Activated CD4-positive, alpha-beta T cell treated with anti-CD3 and anti-CD28 coated beads, Interleukin-2, amount 50 U/mL, for 24 hours (primary cell): ENCODE results near the gene CDC42BPA.
"Not testable (repeated sequence)": the region's sequence is repeated elsewhere in the genome, so short reads cannot be mapped to it uniquely, and the experiment has no call there.

Experiments
- DNase-seq, 2 donors: peaks; one replicate each; pipeline ENCODE4 v3.0.0-alpha.2; 2020; ENCODE audit warnings: low read depth in 1 of 2, low spot score in 1 of 2

CDC42BPA gene

DNA sequence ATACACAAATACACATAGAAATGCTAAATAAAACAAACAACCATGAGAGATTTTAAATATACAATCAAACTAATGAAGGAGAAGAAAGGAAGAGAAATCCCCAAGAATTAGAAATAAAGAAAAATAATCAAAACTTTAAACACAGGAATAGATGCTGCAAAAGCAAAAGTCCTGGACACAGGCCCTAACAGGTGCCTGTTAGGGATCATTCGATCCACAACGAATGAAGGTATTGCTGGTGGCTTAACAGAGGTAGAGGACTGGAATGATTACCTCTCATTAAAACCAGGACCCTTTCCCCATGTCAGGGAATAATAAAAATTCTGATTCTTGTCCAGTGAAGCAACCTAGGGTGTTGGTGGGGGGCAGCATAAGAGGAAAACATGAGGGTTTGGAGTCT is 56.8 kb downstream of the CDC42BPA start:
- DNase-seq: no peak

DNA sequence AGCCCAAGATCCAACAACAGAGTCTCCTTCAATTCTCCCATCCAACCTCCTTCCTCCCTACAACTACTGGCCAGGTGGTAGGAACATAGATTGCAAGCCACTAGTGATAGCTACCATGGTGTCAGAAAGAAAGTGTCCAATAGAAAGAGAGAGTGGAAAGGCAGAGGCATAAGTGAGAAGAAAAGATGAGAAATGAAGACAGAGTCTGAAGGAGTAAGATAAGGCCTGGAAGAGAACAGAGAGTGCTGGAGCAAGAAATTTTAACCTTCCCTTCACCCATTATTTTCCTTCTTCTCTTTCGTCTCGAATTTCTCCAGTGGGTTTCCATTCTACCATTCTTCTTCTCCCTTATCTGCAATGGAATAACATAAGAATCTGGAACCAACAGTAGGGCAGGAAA is 57.9 kb downstream of the CDC42BPA start:
- DNase-seq: no peak

DNA sequence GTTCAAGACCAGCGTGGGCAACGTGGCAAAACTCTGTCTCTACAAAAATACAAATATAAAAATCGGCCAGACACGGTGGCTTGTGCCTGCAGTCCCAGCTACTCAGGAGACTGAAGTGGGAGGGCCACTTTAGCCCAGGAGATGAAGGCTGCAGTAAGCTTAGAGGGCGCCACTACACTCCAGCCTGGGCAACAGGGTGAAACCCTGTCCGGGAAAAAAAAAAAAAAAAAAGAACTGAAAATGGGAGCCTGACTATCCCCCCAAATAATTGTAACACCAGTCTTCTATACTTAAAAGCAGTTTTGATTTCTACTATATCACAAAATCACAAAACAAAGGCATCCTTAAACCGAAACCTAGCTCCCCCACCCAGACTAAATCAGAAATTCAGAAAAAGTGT is 60.3 kb downstream of the CDC42BPA start:
- DNase-seq: no peak

GRCh38 chr1:227255086-227255732 is 63.1 kb downstream of the CDC42BPA start:
- no peak for DNase-seq

- DNase-seq: no peak
These were observed 65.2 kb downstream of the CDC42BPA start for GRCh38 chr1:227253065-227253464.

GRCh38 chr1:227245613-227246320 is 72.5 kb downstream of the CDC42BPA start:
- DNase-seq: no peak

GRCh38 chr1:227244339-227245118 is 73.8 kb downstream of the CDC42BPA start:
- DNase-seq: no peak

- no peak for DNase-seq
These were observed 75.2 kb downstream of the CDC42BPA start for GRCh38 chr1:227242811-227243682.

DNA sequence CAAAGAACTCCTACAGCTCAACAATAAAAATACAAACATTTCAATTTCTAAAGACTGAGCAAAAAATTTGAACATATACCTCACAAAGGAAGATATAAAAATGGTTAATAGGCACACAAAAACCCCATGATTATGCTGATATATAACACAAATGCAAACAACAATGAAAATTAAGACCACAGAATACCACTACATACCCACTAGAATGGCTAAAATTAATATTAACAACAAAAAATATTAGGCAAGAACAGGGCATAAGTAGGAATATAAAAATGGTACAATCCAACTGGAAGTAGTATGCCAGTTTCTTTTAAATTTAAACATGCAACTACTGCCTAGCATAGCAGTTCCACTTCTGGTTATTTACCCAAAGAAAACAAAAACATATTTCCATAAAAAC is 77.3 kb downstream of the CDC42BPA start:
- no peak for DNase-seq

DNA sequence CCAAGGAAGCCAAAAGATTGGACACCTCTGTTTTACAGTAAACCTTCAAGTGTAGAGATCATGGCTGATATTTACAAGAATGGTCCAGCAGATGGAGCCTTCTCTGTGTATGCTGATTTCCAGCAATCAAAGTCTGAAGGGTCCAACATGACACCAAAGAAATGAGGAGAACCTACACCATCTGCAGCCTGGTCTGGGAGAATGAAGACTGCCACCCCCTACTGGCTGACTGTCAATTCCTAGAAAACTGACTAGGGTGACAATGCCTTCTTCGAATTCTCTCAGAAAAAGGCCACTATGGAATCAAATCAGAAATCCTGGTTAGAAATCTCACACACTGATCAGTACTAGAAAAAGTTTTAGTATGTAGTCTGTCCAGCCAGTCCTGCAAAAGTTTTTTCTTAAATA is 83.3 kb downstream of the CDC42BPA start:
- no peak for DNase-seq

DNA sequence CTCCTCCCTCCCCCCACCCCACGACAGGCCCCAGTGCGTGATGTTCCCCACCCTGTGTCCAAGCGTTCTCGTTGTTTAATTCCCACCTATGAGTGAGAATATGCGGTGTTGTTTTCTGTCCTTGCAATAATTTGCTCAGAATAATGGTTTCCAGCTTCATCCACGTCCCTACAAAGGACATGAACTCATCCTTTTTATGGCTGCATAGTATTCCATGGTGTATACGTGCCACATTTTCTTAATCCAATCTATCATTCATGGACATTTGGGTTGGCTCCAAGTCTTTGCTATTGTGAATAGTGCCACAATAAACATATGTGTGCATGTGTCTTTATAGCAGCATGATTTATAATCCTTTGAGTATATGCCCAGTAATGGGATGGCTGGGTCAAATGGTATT is 87.2 kb downstream of the CDC42BPA start:
- not testable (repeated sequence) for DNase-seq

GRCh38 chr1:227228201-227228600 is 90.1 kb downstream of the CDC42BPA start:
- no peak for DNase-seq

GRCh38 chr1:227227761-227228160 is 90.5 kb downstream of the CDC42BPA start:
- no peak for DNase-seq

DNA sequence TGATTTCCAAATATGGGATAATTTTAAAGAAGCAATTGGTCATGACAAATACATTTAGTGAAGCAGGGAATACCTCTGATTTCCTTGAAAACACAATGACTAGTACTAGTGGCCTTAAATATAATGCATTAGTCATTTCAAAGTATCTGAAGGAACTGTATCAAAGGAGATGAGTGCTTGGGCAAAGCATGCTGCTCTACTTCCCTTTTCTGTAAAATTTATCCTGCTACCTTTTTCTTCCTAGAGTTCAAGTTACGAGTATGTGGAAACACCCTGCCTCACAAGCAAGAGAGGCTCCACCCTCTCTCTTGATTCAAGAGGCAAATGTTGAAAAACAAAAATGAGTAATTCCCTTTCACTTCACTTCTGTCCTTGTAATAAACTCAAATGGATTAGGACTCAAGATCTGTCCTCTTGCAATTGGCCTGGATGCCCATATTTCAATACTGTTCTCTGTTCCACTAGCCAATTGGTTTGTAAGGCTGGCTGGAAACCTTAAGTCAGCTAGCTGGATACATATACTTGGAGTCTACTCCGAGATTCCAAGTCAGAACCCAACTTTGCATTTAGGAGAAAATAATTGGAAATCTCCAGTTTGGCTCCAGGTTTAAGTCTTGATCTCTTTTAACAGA is 92.5 kb downstream of the CDC42BPA start:
- no peak for DNase-seq

DNA sequence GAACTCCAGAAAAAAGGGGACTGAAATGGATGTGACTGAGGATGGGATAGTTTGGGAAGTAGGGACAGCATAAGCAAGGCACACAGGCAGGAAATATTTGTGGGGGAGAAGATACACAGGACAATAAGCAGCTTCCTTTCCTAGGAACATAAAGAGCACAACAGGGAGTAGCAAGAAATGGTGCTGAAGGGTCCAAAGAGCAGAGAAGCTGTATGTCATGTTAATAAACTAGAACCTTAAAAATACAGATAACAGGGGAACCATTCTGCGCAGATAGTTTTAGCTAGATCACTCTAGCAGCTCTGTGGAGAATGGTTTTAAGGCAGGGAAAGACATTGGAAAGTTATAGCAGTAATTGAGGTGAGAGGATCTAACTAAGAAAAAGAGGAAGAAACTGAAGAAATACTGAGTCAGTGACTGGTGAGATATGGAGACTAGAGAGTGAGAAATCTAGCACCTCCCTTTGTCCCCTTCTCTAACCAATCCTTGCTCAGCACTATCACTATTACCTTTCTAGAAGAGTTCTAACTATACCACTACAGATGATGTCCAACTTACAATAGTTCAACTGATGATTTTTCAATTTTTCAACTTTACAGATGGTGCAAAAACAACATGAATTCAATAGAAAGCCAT is 95.0 kb downstream of the CDC42BPA start:
- no peak for DNase-seq

GRCh38 chr1:227219715-227220292 is 98.5 kb downstream of the CDC42BPA start:
- no peak for DNase-seq

GRCh38 chr1:227218870-227219573 is 99.3 kb downstream of the CDC42BPA start:
- DNase-seq: no peak

GRCh38 chr1:227215863-227216510 is 102.3 kb downstream of the CDC42BPA start:
- no peak for DNase-seq

DNA sequence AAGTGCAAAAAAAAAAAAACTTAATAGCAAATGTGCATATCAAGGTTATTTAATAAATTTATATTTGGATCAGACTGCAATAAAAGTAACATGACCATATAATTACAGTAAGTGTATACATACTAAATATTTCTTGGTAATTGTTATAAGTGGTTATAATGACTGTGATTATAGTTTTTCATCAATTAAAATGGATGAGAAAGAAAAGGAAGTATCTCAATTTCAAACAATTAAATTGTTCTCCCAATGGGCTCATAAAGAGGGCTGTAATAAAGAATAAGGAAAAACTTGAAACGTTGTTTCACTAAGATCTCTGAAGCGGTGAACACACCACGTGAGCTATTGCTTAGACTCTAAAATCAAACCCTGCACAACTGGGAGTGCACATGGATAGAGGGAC is 104.1 kb downstream of the CDC42BPA start:
- no peak for DNase-seq
